ENCODE measurements around the gene MED13.

DNA sequence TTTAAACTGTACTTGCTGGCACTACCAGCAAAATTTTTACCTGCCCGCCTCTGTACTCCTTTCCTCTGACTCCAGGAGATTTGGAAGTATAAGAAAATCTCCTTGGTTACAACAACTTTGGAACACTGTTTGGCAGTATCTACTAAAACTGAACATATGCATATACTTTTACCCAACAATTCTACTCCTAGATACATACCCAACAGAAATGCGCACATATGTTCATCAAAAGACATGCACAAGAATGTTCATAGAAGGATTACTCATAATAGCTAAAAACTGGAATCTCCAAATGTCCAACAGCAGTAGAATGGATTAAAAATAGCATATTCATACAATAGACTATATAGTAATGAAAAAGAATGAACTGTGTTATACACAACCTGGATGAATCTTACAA lies 21.7 kb upstream of the MED13 start:
- TF ChIP-seq EZH2 (IDR thresholded peaks at IDR 0.05; ENCODE audit: low read length, missing control alignments) (no peak), CTCF (conservative IDR thresholded peaks at IDR 0.05 in 1 of 2, IDR thresholded peaks at IDR 0.05 in 1 of 2; ENCODE audit: low read depth in 1 of 2, low read length in 2 of 2) (no peak)

Measured in fibroblast of lung (primary cell).